UCSD-AML1 (cell line): ENCODE results near the gene TRIM44.
"Not testable (repeated sequence)": the region's sequence is repeated elsewhere in the genome, so short reads cannot be mapped to it uniquely, and the experiment has no call there.

Source experiments
- DNase-seq: peaks from one replicate; lab custom pipeline; 2025; ENCODE audit not compliant: unreplicated experiment; lab: John Stamatoyannopoulos, UW

TRIM44 gene

DNA sequence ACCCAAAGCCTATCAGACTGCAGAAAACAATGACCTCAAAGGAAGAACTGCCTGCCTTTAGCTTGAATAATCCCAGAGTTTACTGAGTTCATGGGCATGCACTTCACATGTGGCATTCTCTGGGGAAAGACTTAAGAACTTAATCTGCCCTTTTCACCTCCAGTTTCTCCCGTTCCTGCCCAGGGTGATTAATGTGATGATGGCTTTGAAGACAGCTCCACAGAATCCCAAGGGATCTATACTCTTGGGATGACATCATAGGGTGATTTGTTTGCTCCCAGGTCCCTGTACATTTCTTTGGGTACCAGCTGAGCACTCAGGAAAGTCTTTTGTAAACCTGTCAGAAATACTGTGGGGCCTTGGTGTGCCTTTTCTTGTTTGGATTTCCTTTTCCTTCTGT lies 30.3 kb upstream of the TRIM44 start:
- DNase-seq: no peak

DNA sequence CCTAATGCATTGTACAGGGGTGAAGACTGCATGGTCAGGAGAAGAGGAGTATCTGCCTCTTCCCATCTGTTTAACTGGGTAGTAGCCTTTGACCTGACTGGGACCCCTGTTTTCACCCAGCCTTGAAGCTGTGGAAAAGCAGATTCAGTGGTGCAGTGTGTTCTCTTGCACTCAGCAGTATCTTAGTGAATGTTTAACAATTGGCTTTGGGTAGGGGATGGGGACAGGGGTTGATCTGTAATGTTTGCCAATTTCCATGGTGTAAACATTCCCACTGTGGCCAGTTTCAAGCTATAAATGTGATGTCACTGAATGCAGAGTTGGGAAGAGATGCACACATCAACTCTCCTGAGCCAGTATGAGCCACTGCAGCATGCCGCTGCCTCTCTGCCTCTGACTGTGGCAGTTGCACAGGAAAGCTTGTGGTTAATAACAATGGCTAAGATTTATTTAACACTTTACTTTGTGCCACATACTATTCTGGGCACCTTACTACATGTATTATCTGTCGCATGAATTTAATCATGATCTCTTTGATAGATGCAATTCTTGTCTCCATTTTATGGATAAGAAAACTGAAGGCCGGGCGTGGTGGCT lies 28.6 kb upstream of the TRIM44 start:
- DNase-seq: no peak

DNA sequence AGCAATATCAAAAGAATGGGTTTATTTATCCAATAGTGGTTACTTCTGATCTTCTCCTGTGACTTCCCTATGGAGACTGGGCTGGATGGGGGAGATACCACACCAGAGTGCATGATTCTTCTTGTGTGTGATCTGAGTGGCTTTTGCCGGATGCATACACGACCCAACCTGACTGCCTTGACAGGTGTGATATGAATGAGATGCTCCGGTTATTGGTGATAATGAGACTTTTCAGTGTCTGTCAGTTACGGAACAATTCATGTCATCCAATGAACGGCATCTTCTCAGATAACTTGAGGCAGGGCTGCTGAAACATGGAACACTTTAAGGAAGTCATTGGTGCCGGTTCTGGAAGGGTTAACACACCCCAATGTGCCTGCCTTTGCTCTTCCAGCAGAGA lies 26.6 kb upstream of the TRIM44 start:
- no peak for DNase-seq

DNA sequence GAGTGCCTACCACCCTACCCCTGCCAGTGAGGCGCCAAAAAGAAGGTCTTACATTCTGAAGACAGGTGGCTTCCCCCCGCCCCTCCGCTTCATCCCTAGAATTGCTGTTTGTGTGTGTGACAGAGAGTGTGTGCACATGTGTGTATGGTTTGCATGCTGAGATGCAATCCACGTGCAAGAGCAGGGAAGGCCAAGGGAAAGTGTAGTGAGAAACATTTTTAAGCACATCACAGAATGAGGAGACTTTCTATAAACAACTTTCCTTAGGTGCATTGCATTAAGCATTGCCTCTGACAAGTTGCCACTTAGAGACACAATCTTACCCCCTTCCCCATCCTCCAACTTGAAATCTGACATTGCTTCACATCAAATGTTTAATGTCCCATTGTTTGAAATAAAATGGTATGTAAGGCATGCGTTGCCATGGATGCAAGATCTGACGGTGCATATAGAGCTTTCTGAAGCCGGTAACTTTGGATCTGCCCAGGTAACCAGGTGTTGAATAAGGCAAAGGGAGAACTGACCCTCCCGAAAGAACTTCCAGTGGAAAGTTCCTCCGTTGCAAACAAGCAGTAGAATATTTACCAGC lies 22.9 kb upstream of the TRIM44 start:
- no peak for DNase-seq

DNA sequence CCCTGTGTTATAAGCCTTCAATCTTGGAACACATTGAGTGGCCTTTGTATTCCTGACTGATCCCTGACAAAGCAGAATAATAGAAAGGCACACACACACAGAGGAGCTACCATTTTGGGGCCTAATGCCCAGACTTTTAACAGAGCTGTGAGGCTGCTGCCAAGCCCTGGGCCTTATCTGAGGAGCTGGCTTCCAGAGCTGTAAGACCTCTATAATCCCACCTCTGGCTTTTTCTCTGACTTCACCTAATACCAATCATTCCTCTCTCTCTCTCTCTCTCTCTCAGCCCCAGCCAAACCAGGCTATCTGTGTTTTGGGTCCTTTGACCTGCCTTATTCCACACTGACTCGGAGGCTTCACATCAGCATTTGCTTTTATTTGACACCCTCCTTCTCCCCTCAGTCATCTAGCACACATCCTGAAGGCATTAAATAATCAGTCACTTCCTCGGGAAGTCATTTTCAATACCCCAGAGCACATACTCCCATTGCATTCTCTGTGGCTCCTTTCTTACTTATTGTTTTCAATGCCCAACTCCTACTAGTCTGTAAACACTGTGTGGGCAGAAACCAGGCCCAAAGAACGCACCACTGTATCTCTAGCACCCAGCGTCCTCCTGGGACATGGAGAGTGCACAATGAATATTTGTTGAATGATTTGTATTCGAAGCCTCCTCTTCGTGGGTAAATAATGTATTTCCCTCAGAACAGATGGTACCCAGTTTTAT lies 21.2 kb upstream of the TRIM44 start:
- DNase-seq: no peak

DNA sequence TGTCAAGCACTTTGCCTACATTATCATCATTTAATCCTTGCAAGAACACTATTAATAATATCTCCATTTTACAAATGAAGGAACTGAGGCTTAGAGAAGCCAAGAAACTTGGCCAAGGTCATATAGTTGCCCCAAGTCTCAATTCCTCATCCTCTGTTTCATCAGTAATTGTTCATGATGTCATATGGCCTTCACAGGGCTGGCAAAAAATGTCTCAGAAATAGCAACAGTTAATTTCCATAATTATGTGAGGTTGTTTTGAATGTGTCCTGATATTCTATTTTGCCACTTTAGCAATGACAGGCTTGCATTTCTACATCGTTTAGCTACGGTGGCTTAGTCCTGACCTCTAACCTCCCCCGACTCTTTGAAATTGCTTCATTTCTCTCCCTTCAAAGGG lies 20.6 kb upstream of the TRIM44 start:
- no peak for DNase-seq

DNA sequence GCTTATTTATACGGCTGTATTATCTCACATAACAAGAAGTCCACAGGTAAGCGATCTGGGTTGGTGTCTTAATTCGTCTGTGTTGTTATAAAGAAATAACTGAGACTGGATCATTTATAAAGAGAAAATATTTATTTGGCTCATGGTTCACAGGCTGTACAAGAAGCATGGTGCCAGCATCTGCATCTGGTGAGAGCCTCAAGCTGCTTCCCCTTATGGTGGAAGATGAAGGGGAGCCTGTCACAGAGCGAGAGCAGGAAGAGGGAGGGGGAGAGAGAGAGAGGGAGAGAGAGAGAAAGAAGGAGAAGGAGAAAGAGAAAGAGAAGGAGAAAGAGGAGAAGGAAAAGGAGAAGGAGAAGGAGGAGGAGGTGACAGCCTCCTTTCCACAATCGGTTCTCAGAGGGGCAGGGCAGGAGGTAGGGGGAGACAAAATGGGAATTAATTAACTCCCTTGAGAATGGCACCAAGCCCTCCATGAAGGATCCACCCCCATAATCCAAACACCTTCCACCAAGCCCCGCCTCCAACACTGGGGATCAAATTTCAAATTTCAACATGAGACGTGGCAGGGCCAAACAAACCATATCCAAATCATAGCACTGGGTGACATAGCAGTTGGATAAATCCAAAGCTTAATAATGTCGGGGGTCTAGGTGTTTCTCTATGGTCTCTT lies 15.0 kb upstream of the TRIM44 start:
- no peak for DNase-seq

DNA sequence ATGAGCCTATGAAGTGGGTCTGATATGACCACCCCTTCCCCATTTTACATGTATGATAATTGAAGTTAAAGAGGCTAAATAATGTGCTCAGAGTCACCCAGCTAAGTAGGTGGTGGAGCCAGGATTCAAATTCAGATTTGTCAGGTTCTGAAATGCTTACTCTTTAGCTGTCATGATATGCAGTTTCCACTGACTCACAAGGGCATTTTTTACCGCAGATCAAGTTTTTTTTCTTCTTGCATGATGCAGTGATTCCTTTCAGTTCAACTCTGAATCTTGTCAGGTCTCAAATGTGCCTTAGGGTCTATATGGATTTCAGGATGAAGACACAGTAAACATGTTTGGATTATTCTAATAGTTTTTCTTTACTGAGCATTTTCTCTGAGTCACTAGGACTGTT lies 12.6 kb upstream of the TRIM44 start:
- no peak for DNase-seq

DNA sequence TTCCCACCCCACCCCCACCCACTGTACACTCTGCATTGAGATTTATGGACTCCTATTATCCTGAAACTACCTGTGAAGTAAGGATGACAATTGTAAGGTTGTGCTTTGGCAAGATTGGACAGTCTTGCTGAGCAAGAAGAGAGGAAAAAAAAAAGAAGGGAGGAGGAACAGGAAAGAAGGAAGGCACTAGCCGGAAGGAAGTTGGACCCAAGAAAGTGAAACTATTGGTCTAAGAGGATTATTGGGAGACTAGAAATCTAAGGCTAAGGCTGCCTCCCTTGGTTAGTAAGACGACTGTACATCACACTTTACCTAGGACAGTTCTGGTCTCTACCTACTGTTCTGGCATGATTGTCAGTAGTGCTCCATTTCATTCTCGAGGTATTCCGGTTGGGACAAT lies 12.1 kb upstream of the TRIM44 start:
- DNase-seq: no peak

DNA sequence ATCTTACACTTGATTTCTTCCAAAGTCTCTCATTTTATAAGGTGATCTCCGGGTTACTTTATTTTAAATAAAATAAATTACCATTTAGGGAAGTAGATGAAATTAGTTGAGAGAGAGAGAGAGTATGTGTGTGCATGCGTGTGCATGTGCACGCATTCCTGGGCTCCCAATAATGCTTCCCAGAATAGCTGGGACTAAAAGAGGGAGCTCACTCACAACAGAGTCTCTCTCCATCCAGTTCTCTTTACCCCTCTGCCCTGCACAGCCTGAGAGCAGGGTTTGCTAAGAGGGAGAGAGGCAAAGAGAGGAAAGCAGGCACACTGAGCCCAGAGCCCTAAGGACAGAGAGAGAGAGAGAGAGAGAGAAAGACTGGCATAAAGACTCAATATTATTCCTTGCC lies 11.3 kb upstream of the TRIM44 start:
- DNase-seq: no peak

DNA sequence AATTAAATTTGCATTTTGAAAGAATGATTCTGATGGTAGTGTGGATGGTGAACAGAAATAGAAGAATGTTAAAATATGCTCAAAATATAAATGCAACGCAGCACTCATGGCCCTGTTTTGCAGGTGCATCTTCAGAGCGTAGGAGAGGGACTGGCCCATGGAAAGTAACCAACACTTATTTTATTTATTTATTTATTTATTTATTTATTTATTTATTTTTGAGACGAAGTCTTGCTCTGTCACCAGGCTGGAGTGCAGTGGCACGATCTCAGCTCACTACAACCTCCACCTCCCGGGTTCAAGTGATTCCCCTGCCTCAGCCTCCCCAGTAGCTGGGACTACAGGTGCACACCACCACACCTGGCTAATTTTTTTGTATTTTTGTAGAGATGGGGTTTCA lies 9.8 kb upstream of the TRIM44 start:
- not testable (repeated sequence) for DNase-seq

DNA sequence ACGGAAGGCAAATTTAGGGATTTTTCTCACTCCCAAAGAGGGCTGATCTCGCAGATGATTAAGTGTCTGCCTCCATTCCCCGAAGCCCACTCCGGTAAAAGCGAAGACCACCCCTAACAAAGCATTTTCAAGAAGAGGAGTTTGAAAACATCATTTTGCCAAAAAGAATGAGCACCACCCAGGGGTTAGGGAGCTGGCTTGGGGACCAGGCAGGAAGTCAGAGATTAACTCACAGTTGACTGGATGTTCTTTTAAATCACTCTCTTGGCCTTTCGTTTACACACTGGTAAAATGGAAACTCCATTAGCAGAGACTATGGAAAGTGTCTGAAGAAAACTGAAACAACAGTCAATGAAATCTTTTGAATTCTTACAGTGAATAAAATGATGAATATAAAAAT lies 7.9 kb upstream of the TRIM44 start:
- DNase-seq: no peak

DNA sequence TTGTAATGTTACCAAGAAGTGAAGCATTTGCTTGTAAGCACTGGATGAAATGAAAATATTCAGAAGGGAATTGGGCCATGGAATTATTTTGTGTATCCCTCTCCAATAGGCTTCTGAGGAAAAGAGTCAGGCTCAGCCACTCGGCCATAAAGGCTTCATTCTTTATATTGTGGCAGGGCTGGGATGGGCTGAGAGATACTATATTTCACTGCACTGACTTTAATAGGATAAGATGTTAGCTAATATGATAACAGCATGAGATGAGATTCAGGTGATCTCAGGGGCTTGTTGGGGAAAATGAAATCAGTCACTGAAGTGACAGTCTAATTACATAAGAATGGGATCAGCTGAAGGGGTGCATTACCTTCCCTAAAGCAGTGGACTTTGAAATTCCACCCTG lies 7.3 kb upstream of the TRIM44 start:
- DNase-seq: no peak

DNA sequence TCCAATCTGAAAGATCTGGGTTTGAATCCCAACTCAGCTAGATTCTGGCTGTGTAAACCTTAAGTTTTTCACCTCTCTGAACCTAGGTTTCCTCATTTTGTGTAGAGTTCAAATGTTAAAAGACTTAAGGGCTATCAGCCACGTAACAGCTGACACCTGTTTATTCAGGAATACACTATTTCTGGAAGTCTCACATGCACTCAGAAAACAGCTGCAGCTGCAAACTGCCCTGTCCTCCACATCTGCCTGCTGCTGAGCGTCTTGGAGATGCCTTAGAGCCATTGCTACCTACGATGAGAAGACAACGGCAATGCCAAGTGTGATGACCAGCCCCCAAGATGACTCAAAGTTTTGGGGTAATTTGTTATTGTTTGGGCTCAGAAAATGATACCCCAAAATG lies 6.7 kb upstream of the TRIM44 start:
- no peak for DNase-seq

DNA sequence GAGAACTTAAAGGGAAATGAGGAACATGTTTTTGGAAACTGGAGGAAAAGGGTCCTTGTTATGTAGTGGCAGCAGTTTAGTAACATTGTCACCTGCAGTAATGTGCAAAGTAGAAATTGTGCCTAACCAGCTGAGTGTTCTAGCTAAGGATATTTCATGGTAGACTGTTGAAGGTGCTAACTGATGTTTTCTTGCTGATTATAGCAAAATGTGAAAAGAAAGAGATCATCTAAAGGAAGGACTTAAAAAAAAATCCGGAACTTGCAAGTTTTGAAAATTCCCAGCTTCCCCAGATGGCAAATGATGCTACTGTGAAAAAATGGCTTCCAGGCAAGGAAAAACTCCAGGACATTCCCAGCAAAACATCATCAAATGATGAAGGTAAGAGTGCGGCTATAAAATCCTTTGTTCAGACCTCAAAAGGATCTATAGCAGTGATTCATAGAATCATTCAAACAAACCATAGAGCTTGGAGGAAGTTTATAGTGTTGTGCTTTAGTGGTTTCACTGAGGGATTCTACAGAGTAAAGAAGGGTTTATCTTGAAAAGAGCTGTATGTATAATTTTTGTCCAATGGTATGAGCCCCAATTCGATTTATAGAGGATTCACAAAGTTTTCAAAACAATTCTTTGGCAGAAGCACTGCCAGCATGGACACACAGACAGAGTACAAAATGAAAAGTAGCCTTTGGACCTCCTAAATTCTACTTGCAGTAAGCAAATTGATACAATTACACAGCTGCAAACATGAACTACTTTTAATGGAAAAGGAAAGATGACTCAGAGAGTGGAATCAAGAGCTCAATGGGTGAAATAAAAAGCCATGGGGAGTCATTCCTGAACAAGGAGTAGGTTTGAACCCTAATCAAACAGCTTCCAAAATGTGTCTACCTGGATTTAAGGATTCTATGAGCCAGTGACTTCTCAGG lies 4.3 kb upstream of the TRIM44 start:
- DNase-seq: no peak

DNA sequence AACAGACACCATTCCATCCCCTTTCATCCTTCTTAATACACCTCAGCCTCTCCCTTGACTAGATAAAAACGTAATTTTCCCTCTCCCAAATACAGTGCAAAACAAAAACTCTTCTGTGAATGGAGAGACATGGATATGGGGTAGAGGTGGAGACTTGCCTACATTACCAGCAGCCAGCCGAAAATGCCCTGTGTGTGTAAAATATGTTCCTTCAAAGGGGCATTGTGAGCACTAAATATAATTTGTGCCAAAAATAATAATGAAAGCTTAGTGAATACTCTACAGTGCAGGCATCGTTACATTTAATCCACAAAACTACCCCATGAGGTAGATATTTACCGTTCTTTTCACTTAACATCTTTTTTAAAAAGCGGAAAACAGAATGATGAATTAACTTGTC lies 1.0 kb upstream of the TRIM44 start:
- DNase-seq: no peak

DNA sequence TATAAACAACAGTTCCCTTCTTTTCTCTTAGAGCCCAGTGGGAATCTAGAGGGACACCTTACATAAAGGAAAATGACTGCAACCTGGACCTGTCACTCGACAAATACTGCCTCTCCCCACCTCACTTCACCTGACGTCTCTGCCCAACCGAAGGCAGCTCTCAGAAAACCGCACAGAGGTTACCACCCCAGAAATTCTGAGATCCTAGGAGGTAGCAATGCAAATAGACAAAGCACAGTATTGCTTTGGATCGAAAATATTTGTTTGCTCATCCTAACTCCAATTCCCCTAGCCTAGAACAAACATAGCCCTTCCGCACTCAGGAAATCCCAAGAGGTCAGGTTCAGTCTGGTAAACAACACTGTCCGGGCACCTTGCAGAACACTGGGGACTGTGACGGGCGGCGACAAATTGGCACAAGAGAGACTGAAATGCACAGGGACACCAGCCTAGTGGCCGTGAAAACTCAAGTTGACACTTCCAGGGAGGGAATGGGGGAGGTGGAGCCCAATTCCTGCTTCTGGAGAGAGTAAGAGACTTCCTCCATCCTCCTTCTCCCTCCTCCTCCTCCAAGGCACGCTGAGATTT lies 420 bp upstream of the TRIM44 start:
- no peak for DNase-seq

DNA sequence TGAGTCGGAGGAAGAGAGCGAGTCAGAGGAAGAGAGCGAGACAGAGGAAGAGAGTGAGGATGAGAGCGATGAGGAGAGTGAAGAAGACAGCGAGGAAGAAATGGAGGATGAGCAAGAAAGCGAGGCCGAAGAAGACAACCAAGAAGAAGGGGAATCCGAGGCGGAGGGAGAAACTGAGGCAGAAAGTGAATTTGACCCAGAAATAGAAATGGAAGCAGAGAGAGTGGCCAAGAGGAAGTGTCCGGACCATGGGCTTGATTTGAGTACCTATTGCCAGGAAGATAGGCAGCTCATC lies 780 bp downstream of the TRIM44 start:
- DNase-seq: no peak

DNA sequence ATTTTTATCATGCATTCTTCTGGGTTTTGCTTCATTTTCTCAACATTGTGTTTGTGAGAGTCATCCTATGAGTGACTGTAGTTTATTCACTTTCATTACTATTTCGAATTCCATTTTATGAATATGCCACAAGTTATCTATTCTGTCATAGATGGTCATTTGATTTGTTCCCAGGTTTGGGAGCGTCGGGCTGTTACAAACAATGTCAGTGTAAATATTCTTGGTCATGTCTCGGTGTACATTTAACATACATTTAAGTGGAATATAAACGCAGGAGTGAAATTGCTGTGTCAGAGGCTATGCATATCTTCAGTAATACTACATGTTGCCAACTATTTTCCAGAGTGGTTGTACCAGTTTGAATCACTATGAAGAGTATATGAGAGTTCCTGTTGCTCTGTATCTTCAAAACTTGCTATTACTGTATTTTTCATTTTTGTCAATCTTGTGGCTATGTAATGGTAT lies 2.4 kb downstream of the TRIM44 start:
- DNase-seq: no peak

DNA sequence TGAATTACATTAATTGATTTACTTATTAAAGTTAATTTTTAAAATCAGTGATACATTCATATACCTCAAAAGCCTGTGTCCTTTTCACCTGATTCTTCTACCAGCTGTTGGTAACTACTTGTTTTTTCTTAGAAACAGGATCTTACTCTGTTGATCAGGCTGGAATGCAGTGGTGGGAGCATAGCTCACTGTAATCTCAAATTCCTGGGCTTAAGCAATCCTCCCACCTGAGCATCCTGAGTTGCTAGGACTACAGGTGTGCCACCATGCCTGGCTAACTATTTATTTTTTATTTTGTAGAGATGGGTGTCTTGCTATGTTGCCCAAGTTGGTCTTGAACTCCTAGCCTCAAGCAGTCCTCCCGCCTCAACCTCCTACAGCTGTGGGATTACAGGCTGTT lies 4.7 kb downstream of the TRIM44 start:
- DNase-seq: no peak

DNA sequence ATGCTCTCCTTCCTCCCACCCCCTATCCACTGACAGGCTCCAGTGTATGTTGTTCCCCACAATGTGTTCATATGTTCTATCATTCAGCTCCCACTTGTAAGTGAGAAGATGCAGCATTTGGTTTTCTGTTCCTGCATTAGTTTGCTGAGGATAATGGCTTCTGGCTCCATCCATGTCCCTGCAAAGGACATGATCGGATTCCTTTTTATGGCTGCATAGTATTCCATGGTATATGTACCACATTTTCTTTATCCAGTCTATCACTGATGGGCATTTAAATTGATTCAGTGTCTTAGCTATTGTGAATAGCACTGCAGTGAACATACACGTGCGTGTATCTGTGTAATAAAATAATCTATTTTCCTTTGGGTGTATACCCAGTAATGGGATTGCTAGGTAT lies 5.8 kb downstream of the TRIM44 start:
- not testable (repeated sequence) for DNase-seq
